OCI-LY3 (cell line): ENCODE measurements around the gene KLHL29.

Experiments used
- H2AFZ ChIP-seq: fragments of 200-600, 300-600 bp; shearing (Covaris generic); 2 replicates; pipeline ENCODE4 v1.6.0; 2014; ENCODE audit warnings: antibody characterized with exemption, low read depth, low read length
- H3K27ac ChIP-seq: fragments of 200-600, 300-600 bp; sonication (generic); 2 replicates; pipeline ENCODE4 v1.5.1; 2014; ENCODE audit warnings: mild to moderate bottlenecking, low read length, moderate library complexity, mixed read lengths
- H3K27me3 ChIP-seq: fragments of 200-600, 300-600 bp; sonication (generic); 2 replicates; pipeline ENCODE4 v1.6.1; 2014; ENCODE audit warnings: low read depth, low read length, mixed read lengths
- H3K36me3 ChIP-seq: fragments of 200-600, 300-600 bp; sonication (generic); replicated peaks from 2 replicates; pipeline ENCODE3; 2014; ENCODE audit warnings: low read depth, low read length, mixed read lengths
- H3K4me1 ChIP-seq: fragments of 300-600, 200-600 bp; sonication (generic); 2 replicates; pipeline ENCODE4 v1.6.1; 2014; ENCODE audit warnings: low read length, mixed read lengths
- H3K4me2 ChIP-seq: fragments of 200-600, 300-600 bp; sonication (generic); 2 replicates; pipeline ENCODE4 v1.6.1; 2014; ENCODE audit warnings: low read length, mixed read lengths
- H3K4me3 ChIP-seq: fragments of 300-600, 200-600 bp; sonication (generic); 2 replicates; pipeline ENCODE4 v1.5.1; 2014; ENCODE audit warnings: antibody characterized with exemption, mild to moderate bottlenecking, low read length, moderate library complexity
- H3K79me2 ChIP-seq: fragments of 300-600, 200-600 bp; shearing (Covaris generic); 2 replicates; pipeline ENCODE4 v1.6.1; 2014; ENCODE audit warnings: mild to moderate bottlenecking, low read length, mixed read lengths
- H3K9ac ChIP-seq: fragments of 300-600, 200-600 bp; shearing (Covaris generic); 2 replicates; pipeline ENCODE4 v1.6.0; 2014; ENCODE audit warnings: mild to moderate bottlenecking, low read length, moderate library complexity
- H3K9me3 ChIP-seq: fragments of 200-600, 300-600 bp; shearing (Covaris generic); 2 replicates; pipeline ENCODE4 v1.6.1; 2014; ENCODE audit warnings: low read length, mixed read lengths; ENCODE audit not compliant: insufficient read depth
- H4K20me1 ChIP-seq: fragments of 200-600, 300-600 bp; sonication (generic); 2 replicates; pipeline ENCODE4 v1.6.1; 2016; ENCODE audit warnings: low read length, mixed read lengths; ENCODE audit not compliant: insufficient read depth
- EZH2phosphoT487 ChIP-seq: fragments of 200-600 bp; shearing (Covaris generic); IDR thresholded peaks from 2 replicates; pipeline ENCODE4 v1.6.1; 2018; ENCODE audit warnings: antibody characterized with exemption, mixed run types, low read depth
- TF ChIP-seq, protein P1 (sequence below): fragments of 200-600, 300-600 bp; sonication (generic); IDR thresholded peaks from 2 replicates; pipeline ENCODE4 v1.5.1; 2014; ENCODE audit warnings: antibody characterized with exemption, low read length, low read depth

The KLHL29 gene

DNA sequence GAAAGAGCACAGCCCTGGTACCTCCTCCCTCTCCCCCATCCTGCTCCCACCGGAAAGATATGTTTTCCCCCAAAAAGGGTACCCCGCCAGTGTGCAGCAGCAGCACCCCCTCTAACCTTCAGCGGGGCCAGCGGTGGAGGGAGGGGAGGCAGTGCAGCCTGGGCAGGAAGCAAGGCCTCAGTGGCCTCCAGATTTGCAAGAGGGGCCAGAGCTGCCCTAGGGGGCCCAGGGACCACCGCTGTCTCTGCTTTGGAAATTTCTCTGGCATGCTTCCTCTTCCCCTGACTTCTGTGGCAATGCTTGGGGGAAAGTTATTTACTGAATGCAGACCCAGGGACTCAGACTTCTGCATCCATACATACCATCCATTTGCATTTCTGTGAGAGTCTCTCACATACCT, 111.5 kb downstream of the KLHL29 start:
- Histone ChIP-seq H3K79me2 (no peaks in the 10 kb centered on the region), H3K27ac (no peak overlapping the region), H3K4me1 (no peaks in the 10 kb centered on the region), H3K9ac (no peak overlapping the region), H3K4me2 (no peak overlapping the region), H2AFZ (no peak overlapping the region), H3K4me3 (no peak overlapping the region), H3K27me3 (no peaks in the 10 kb centered on the region), H3K9me3 (no peaks in the 10 kb centered on the region), H3K36me3 (no peaks in the 10 kb centered on the region), H4K20me1 (no peaks in the 10 kb centered on the region)
- no peak for TF ChIP-seq EZH2phosphoT487

DNA sequence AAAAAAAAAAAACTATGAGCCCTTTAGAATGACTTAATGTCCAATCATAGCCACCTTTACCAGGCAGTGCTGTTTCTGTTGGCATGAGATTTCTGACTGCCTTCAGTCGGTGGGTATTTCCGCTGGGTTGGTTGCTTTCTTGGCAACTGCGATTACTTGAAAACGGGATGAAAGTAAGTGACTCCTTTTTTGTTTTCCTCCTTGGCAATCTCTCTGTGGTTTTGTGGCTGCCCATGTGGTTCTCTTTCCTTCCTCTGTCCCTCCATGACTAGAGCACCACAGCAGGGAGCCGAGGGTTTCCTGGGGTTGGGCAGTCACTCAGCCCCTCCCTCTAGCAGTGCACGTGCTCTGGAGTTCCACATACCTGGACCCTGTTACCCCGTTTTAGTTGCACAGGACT, 112.1 kb downstream of the KLHL29 start:
- H3K79me2 ChIP-seq: no peaks in the 10 kb centered on the region
- no peaks in the 10 kb centered on the region for H4K20me1 ChIP-seq
- H3K27ac ChIP-seq: no peak overlapping the region
- H3K9me3 ChIP-seq: no peaks in the 10 kb centered on the region
- no peak for TF ChIP-seq EZH2phosphoT487
- TF ChIP-seq, protein P1, sequence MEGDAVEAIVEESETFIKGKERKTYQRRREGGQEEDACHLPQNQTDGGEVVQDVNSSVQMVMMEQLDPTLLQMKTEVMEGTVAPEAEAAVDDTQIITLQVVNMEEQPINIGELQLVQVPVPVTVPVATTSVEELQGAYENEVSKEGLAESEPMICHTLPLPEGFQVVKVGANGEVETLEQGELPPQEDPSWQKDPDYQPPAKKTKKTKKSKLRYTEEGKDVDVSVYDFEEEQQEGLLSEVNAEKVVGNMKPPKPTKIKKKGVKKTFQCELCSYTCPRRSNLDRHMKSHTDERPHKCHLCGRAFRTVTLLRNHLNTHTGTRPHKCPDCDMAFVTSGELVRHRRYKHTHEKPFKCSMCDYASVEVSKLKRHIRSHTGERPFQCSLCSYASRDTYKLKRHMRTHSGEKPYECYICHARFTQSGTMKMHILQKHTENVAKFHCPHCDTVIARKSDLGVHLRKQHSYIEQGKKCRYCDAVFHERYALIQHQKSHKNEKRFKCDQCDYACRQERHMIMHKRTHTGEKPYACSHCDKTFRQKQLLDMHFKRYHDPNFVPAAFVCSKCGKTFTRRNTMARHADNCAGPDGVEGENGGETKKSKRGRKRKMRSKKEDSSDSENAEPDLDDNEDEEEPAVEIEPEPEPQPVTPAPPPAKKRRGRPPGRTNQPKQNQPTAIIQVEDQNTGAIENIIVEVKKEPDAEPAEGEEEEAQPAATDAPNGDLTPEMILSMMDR: no peak
- no peaks in the 10 kb centered on the region for H3K27me3 ChIP-seq
- no peak overlapping the region for H3K4me3 ChIP-seq
- H3K4me2 ChIP-seq: no peak overlapping the region
- H3K9ac ChIP-seq: no peak overlapping the region
- no peak overlapping the region for H2AFZ ChIP-seq
- no peaks in the 10 kb centered on the region for H3K4me1 ChIP-seq
- H3K36me3 ChIP-seq: no peaks in the 10 kb centered on the region

DNA sequence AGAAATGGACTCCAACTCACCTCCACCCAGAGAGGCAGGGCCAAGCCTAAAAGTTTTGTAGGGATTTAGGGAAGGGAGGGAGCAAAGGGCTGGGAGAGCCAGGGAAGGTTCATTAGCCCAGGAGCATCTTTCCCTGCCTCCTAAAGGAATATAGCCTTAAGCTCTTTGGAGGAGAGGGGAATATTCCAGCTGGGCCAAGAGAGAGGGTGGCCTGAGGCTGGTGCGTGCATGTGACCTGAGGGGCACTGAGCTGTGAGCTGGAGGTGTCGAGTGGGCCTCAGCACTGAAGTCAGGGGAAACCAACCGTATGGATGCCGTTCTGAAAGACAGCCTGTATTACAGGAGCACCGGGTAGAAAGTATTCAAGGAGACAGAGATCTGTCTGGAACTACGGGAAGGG, 112.6 kb downstream of the KLHL29 start:
- Histone ChIP-seq H4K20me1 (no peaks in the 10 kb centered on the region), H3K4me2 (no peak overlapping the region), H3K36me3 (no peaks in the 10 kb centered on the region), H3K4me1 (no peaks in the 10 kb centered on the region), H3K79me2 (no peaks in the 10 kb centered on the region), H3K9ac (no peak overlapping the region), H3K27ac (no peak overlapping the region), H2AFZ (no peak overlapping the region), H3K4me3 (no peak overlapping the region), H3K9me3 (no peaks in the 10 kb centered on the region), H3K27me3 (no peaks in the 10 kb centered on the region)
- TF ChIP-seq EZH2phosphoT487: no peak
- TF ChIP-seq, protein P1: no peak

DNA sequence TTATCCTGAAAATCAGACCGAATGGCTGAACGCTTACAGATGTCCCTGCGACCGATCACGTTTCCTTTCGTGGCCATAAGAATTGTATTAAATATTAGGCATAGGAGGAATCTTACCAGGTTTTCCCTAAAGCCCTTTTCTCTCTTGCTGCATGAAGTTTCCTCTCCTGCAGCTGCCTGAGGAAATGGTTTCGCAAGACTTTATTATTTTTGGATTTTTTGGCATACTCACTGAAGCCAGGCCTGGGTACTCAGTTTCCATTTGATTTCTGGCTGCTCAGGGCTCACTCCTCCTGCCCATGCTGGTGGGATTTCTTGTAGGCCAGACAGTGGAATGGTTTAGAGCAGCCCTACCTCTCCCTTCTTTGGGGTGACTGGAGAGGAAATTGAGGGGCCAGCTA, 114.0 kb downstream of the KLHL29 start:
- H3K79me2 ChIP-seq: no peaks in the 10 kb centered on the region
- no peak overlapping the region for H3K9ac ChIP-seq
- no peak overlapping the region for H3K4me2 ChIP-seq
- no peak overlapping the region for H3K27ac ChIP-seq
- no peak overlapping the region for H3K4me3 ChIP-seq
- H3K27me3 ChIP-seq: no peaks in the 10 kb centered on the region
- no peak overlapping the region for H2AFZ ChIP-seq
- TF ChIP-seq, protein P1: no peak
- no peaks in the 10 kb centered on the region for H3K4me1 ChIP-seq
- H3K9me3 ChIP-seq: no peaks in the 10 kb centered on the region
- H4K20me1 ChIP-seq: no peaks in the 10 kb centered on the region
- H3K36me3 ChIP-seq: no peaks in the 10 kb centered on the region

GRCh38 chr2:23499439-23499838, 114.5 kb downstream of the KLHL29 start:
- Histone ChIP-seq H3K4me1 (no peaks in the 10 kb centered on the region), H2AFZ (no peak overlapping the region), H3K27ac (no peak overlapping the region), H3K36me3 (no peaks in the 10 kb centered on the region), H3K4me3 (no peak overlapping the region), H3K27me3 (no peaks in the 10 kb centered on the region), H3K9me3 (no peaks in the 10 kb centered on the region), H3K79me2 (no peaks in the 10 kb centered on the region), H3K9ac (no peak overlapping the region), H3K4me2 (no peak overlapping the region), H4K20me1 (no peaks in the 10 kb centered on the region)
- TF ChIP-seq EZH2phosphoT487: no peak
- TF ChIP-seq, protein P1: no peak
